ENCODE data around the gene MED17.

DNA sequence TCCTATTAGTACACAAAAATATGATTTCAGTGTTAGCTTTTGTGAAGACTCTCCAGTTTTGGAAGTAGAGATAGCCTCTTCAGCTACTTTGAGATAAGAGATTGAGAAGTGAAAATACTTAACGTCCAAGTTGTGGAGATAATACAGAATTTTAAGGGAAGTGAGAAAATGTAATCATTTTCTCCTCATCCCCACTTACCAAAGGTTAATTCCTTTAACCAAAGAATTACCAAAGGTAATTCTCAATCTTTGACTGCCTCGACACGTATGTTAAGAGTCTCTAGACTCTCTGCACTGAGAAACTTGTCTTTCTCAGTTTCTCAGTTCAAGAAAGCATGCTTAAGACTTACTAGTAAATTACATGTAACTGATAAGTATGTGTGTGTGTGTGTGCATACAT lies 27.3 kb upstream of the MED17 start:
- no peak for TF ChIP-seq POLR2A (IDR thresholded peaks at IDR 0.05)
- TF ChIP-seq CTCF (IDR thresholded peaks at IDR 0.05): no peak

Measured in right lobe of liver (tissue), 4 donors.